Naive thymus-derived CD8-positive, alpha-beta T cell (primary cell): Measurements from ENCODE around the gene OVCA2. TPM values are rescaled to one million over a fixed set of nuclear protein-coding genes. Genes with fewer than 3 reads are reported as not detected.

Source experiments
- ATAC-seq, 2 donors: fragments of 150-1000 bp; cut with Tn5 transposase in 1 of 2; sonication (Bioruptor Pico), chemical (Tn5 transposase) in 1 of 2; 1 replicate in 1 of 2; 2 replicates in 1 of 2; pipeline ENCODE4 v1.10.0; 2021; ENCODE audit warnings: mild to moderate bottlenecking in 2 of 2, moderate library complexity in 2 of 2
- POLR2A ChIA-PET: fragments of 350-600 bp; sonication (Branson Sonifier 250); formaldehyde crosslinking; loops from one replicate; lab custom pipeline; 2021; ENCODE audit warnings: antibody characterized with exemption; lab: Charles Lee
- DNase-seq, 10 donors: peaks; one replicate each; pipeline versions ENCODE4 v3.0.0 to v3.0.0-alpha.2; 2020 to 2022
- H3K27ac Mint-ChIP-seq, 10 donors: one replicate each; pipeline ENCODE4 v1.8.0; 2020 to 2022; ENCODE audit warnings: mild to moderate bottlenecking in 10 of 10, mixed read lengths in 10 of 10, moderate library complexity in 4 of 10, inconsistent platforms in 1 of 10
- H3K27me3 Mint-ChIP-seq, 5 donors: one replicate each; pipeline ENCODE4 v1.8.0; 2021 to 2022; ENCODE audit warnings: mixed read lengths in 5 of 5
- H3K36me3 Mint-ChIP-seq, 3 donors: one replicate each; pipeline ENCODE4 v1.8.0; 2020 to 2022; ENCODE audit warnings: mixed read lengths in 3 of 3, mild to moderate bottlenecking in 2 of 3, inconsistent platforms in 1 of 3
- H3K4me1 Mint-ChIP-seq, 4 donors: one replicate each; pipeline ENCODE4 v1.8.0; 2021 to 2022; ENCODE audit warnings: mixed read lengths in 4 of 4
- H3K4me3 Mint-ChIP-seq, 10 donors: one replicate each; pipeline ENCODE4 v1.8.0; 2020 to 2022; ENCODE audit warnings: mild to moderate bottlenecking in 10 of 10, mixed read lengths in 10 of 10, moderate library complexity in 6 of 10, inconsistent platforms in 1 of 10
- H3K9me3 Mint-ChIP-seq, 9 donors: one replicate each; pipeline ENCODE4 v1.8.0; 2020 to 2022; ENCODE audit warnings: mixed read lengths in 9 of 9, mild to moderate bottlenecking in 3 of 9, inconsistent platforms in 1 of 9, moderate library complexity in 1 of 9
- polyA plus RNA-seq, 3 donors: library from polyadenylated mRNA; unstranded; fragments of 300-500 nt; fragmentation: Illumina TruSeq; gene quantifications; one replicate each; pipeline ENCODE4 v1.2.3, GENCODE V29; 2021
- total RNA-seq, 8 experiments: library from RNA in 2 of 8; stranded (reverse) in 2 of 8; gene quantifications; one replicate each; pipeline ENCODE4 v1.2.3 and lab custom pipeline; 2021 to 2026

Gene OVCA2
- total and polyA plus RNA-seq, 5 experiments from 2014 or later: 30.8 to 49.1 (median 43.9) TPM

- POLR2A ChIA-PET: interaction anchor here (0.8 to 2.3 kb wide), 4 partner anchors 9 to 16 kb away, joined by 3 to 11 read pairs (median 6); partner anchors contain the start of genes DPH1 and RTN4RL1
- Mint-ChIP-seq H3K27ac (peak overlapping the region in 9 of 10 donors; percentile 31 to 85 (median 63)), H3K9me3 (no peaks in the 10 kb centered on the region)
These were observed 771 bp upstream of the OVCA2 start for GRCh38 chr17:2040942-2041560.

GRCh38 chr17:2042390-2042847, 597 bp downstream of the OVCA2 start:
- Mint-ChIP-seq H3K4me1 (peaks cover 11 to 25% (median 23%) of the 10 kb centered on the region in 4 donors), H3K4me3 (peak overlapping the region; percentile 85 to 97 (median 91)), H3K36me3 (peaks cover 0 to 41% (median 3%) of the 10 kb centered on the region in 3 donors), H3K27ac (peak overlapping the region; percentile 86 to 97 (median 94)), H3K9me3 (no peaks in the 10 kb centered on the region), H3K27me3 (no peaks in the 10 kb centered on the region)
- DNase-seq (no peak), ATAC-seq (no peak)
- POLR2A ChIA-PET: interaction anchor here (0.6 to 2.3 kb wide), 5 partner anchors 9 to 160 kb away, joined by 3 to 6 read pairs (median 4); partner anchors contain the start of gene RTN4RL1

More at GRCh38 chr17:2040942-2041560, 771 bp upstream of the OVCA2 start:
- peaks cover 11 to 25% (median 23%) of the 10 kb centered on the region in 4 donors for H3K4me1 Mint-ChIP-seq
- no peak for ATAC-seq
- DNase-seq: no peak
- peaks cover 0 to 54% (median 3%) of the 10 kb centered on the region in 3 donors for H3K36me3 Mint-ChIP-seq
- H3K27me3 Mint-ChIP-seq: no peaks in the 10 kb centered on the region
- H3K4me3 Mint-ChIP-seq: peak overlapping the region; percentile 8 to 97 (median 73)

GRCh38 chr17:2042933-2043332, 1.1 kb downstream of the OVCA2 start:
- peaks cover 0 to 37% (median 3%) of the 10 kb centered on the region in 3 donors for H3K36me3 Mint-ChIP-seq
- ATAC-seq: no peak
- POLR2A ChIA-PET: interaction anchor here (1.5 to 2.3 kb wide), 2 partner anchors 10 to 18 kb away, joined by 4 to 6 read pairs; partner anchors contain the start of gene RTN4RL1
- H3K4me1 Mint-ChIP-seq: peaks cover 11 to 25% (median 23%) of the 10 kb centered on the region in 4 donors
- peak overlapping the region; percentile 85 to 97 (median 91) for H3K4me3 Mint-ChIP-seq
- no peak for DNase-seq
- no peaks in the 10 kb centered on the region for H3K9me3 Mint-ChIP-seq
- H3K27me3 Mint-ChIP-seq: no peaks in the 10 kb centered on the region
- peak overlapping the region; percentile 86 to 97 (median 94) for H3K27ac Mint-ChIP-seq

GRCh38 chr17:2043785-2044184, 2.0 kb downstream of the OVCA2 start:
- Mint-ChIP-seq H3K9me3 (no peaks in the 10 kb centered on the region), H3K36me3 (peaks cover 0 to 29% (median 3%) of the 10 kb centered on the region in 3 donors), H3K27ac (peak overlapping the region in 6 of 10 donors; percentile 86 to 97 (median 94)), H3K4me1 (peaks cover 11 to 29% (median 24%) of the 10 kb centered on the region in 4 donors), H3K4me3 (peak overlapping the region in 7 of 10 donors; percentile 72 to 93 (median 89)), H3K27me3 (peaks cover 0 to 2% (median 0%) of the 10 kb centered on the region in 5 donors)
- ATAC-seq: no peak
- no peak for DNase-seq
- POLR2A ChIA-PET: interaction anchor here (1.2 kb wide), 2 partner anchors 12 to 259 kb away, joined by 3 to 4 read pairs; partner anchors contain the start of gene SMG6

GRCh38 chr17:2044263-2044894, 2.6 kb downstream of the OVCA2 start:
- Mint-ChIP-seq H3K27ac (peak overlapping the region in 9 of 10 donors; percentile 10 to 80 (median 62)), H3K27me3 (peaks cover 0 to 2% (median 0%) of the 10 kb centered on the region in 5 donors), H3K4me3 (peak overlapping the region in 4 of 10 donors; percentile 19 to 93 (median 49)), H3K4me1 (peaks cover 11 to 34% (median 28%) of the 10 kb centered on the region in 4 donors), H3K9me3 (no peaks in the 10 kb centered on the region), H3K36me3 (peaks cover 0 to 25% (median 3%) of the 10 kb centered on the region in 3 donors)
- DNase-seq: no peak
- no peak for ATAC-seq
- POLR2A ChIA-PET: interaction anchor here (0.7 to 1.4 kb wide), 5 partner anchors 13 to 292 kb away, joined by 3 to 5 read pairs (median 3); partner anchors contain the start of genes SMG6 and TSR1

GRCh38 chr17:2047590-2047989, 5.8 kb downstream of the OVCA2 start:
- Mint-ChIP-seq H3K4me1 (peaks cover 11 to 33% (median 28%) of the 10 kb centered on the region in 4 donors), H3K27me3 (peaks cover 0 to 12% (median 5%) of the 10 kb centered on the region in 5 donors), H3K9me3 (no peaks in the 10 kb centered on the region), H3K27ac (no peak overlapping the region), H3K4me3 (no peak overlapping the region), H3K36me3 (peaks cover 0 to 13% (median 0%) of the 10 kb centered on the region in 3 donors)
- DNase-seq (no peak), ATAC-seq (no peak)
- POLR2A ChIA-PET: interaction anchor here (1.7 to 1.9 kb wide), 2 partner anchors 10 to 222 kb away, joined by 4 to 6 read pairs; no protein-coding TSS in a partner anchor

- POLR2A ChIA-PET: interaction anchor here (1.3 to 1.9 kb wide), 4 partner anchors 9 to 221 kb away, joined by 3 to 6 read pairs (median 4); no protein-coding TSS in a partner anchor
- Mint-ChIP-seq H3K27me3 (peaks cover 0 to 12% (median 5%) of the 10 kb centered on the region in 5 donors), H3K9me3 (no peaks in the 10 kb centered on the region), H3K27ac (peak overlapping the region in 6 of 10 donors; percentile 35 to 85 (median 62)), H3K4me1 (peaks cover 12 to 33% (median 24%) of the 10 kb centered on the region in 4 donors), H3K4me3 (peak overlapping the region; percentile 34 to 79 (median 67)), H3K36me3 (peaks cover 0 to 6% (median 0%) of the 10 kb centered on the region in 3 donors)
- ATAC-seq (no peak), DNase-seq (no peak)
These were observed 7.0 kb downstream of the OVCA2 start for GRCh38 chr17:2048805-2049204.

GRCh38 chr17:2049333-2050299, 7.8 kb downstream of the OVCA2 start:
- H3K27ac Mint-ChIP-seq: peak overlapping the region in 8 of 10 donors; percentile 15 to 85 (median 71)
- peaks cover 0 to 12% (median 5%) of the 10 kb centered on the region in 5 donors for H3K27me3 Mint-ChIP-seq
- H3K36me3 Mint-ChIP-seq: peaks cover 0 to 3% (median 0%) of the 10 kb centered on the region in 3 donors
- peak; percentile 62 to 68 for ATAC-seq
- peak; percentile 86 to 93 (median 88) for DNase-seq
- H3K9me3 Mint-ChIP-seq: no peaks in the 10 kb centered on the region
- POLR2A ChIA-PET: interaction anchor here (1.3 to 1.7 kb wide), 3 partner anchors 8 to 217 kb away, joined by 3 to 6 read pairs (median 5); no protein-coding TSS in a partner anchor
- peaks cover 14 to 36% (median 27%) of the 10 kb centered on the region in 4 donors for H3K4me1 Mint-ChIP-seq
- H3K4me3 Mint-ChIP-seq: peak overlapping the region; percentile 60 to 79 (median 72)

GRCh38 chr17:2050300-2051060, 8.7 kb downstream of the OVCA2 start:
- peaks cover 0 to 12% (median 5%) of the 10 kb centered on the region in 5 donors for H3K27me3 Mint-ChIP-seq
- POLR2A ChIA-PET: interaction anchor here (0.8 to 1.9 kb wide), 4 partner anchors 9 to 216 kb away, joined by 3 to 5 read pairs (median 4); partner anchors contain the start of gene OVCA2
- H3K4me3 Mint-ChIP-seq: peak overlapping the region in 1 of 10 donors; percentile 60
- peak; percentile 7 to 29 for ATAC-seq
- H3K9me3 Mint-ChIP-seq: no peaks in the 10 kb centered on the region
- peak overlapping the region in 1 of 10 donors; percentile 91 for H3K27ac Mint-ChIP-seq
- no peaks in the 10 kb centered on the region for H3K36me3 Mint-ChIP-seq
- DNase-seq: peak; percentile 56 to 86 (median 75)
- H3K4me1 Mint-ChIP-seq: peaks cover 14 to 35% (median 28%) of the 10 kb centered on the region in 4 donors
